CD4-positive, alpha-beta memory T cell (primary cell): Measurements from ENCODE around the gene SAMD14. TPM values are rescaled to one million over a fixed set of nuclear protein-coding genes. Genes with fewer than 3 reads are reported as not detected.

Experiments
- CTCF ChIA-PET: fragments of 350-600 bp; sonication (Branson Sonifier 250); formaldehyde crosslinking; loops from one replicate; lab custom pipeline; 2021; ENCODE audit warnings: inconsistent platforms; ENCODE audit not compliant: partially characterized antibody; lab: Charles Lee
- POLR2A ChIA-PET: fragments of 350-600 bp; sonication (Branson Sonifier 250); formaldehyde crosslinking; loops from one replicate; lab custom pipeline; 2021; ENCODE audit not compliant: partially characterized antibody; lab: Charles Lee
- DNase-seq, 5 donors: peaks; one replicate each; pipeline versions ENCODE4 v3.0.0 to v3.0.0-alpha.2; 2020 to 2022; ENCODE audit warnings: mixed read lengths in 1 of 5
- H3K27ac ChIP-seq: one replicate; pipeline ENCODE4 v1.7.0; 2013; ENCODE audit warnings: low read depth, low read length
- H3K27me3 ChIP-seq: 2 replicates; pipeline ENCODE4 v1.7.0; 2013; ENCODE audit warnings: mild to moderate bottlenecking, low read length, moderate library complexity; ENCODE audit not compliant: insufficient read depth
- H3K36me3 ChIP-seq: 2 replicates; pipeline ENCODE4 v1.7.0; 2013; ENCODE audit warnings: mild to moderate bottlenecking, low read length, moderate library complexity; ENCODE audit not compliant: insufficient read depth
- H3K4me1 ChIP-seq: 2 replicates; pipeline ENCODE4 v1.7.0; 2013; ENCODE audit warnings: mild to moderate bottlenecking, low read length, moderate library complexity; ENCODE audit not compliant: insufficient read depth
- H3K4me3 ChIP-seq, 2 donors: one replicate each; pipeline ENCODE4 v1.7.0; 2013; ENCODE audit warnings: low read length in 2 of 2, mild to moderate bottlenecking in 1 of 2
- H3K9me3 ChIP-seq, 2 donors: one replicate each; pipeline ENCODE4 v1.7.0; 2013; ENCODE audit warnings: low read length in 2 of 2, control low read depth in 1 of 2; ENCODE audit not compliant: control insufficient read depth in 1 of 2
- H3K27ac Mint-ChIP-seq, 7 donors: one replicate each; pipeline ENCODE4 v1.8.0; 2020 to 2021; ENCODE audit warnings: mixed read lengths in 7 of 7, mild to moderate bottlenecking in 6 of 7, inconsistent platforms in 3 of 7, moderate library complexity in 3 of 7
- H3K27me3 Mint-ChIP-seq, 2 donors: one replicate each; pipeline ENCODE4 v1.8.0; 2020 to 2021; ENCODE audit warnings: mixed read lengths in 2 of 2
- H3K36me3 Mint-ChIP-seq, 2 donors: one replicate each; pipeline ENCODE4 v1.8.0; 2020 to 2021; ENCODE audit warnings: mixed read lengths in 2 of 2, inconsistent platforms in 1 of 2, mild to moderate bottlenecking in 1 of 2
- H3K4me1 Mint-ChIP-seq, 4 donors: one replicate each; pipeline ENCODE4 v1.8.0; 2020 to 2021; ENCODE audit warnings: mixed read lengths in 4 of 4, mild to moderate bottlenecking in 1 of 4
- H3K4me3 Mint-ChIP-seq, 8 donors: one replicate each; pipeline ENCODE4 v1.8.0; 2020 to 2021; ENCODE audit warnings: mixed read lengths in 8 of 8, mild to moderate bottlenecking in 7 of 8, moderate library complexity in 6 of 8, inconsistent platforms in 3 of 8
- H3K9me3 Mint-ChIP-seq, 8 donors: one replicate each; pipeline ENCODE4 v1.8.0; 2020 to 2021; ENCODE audit warnings: mixed read lengths in 8 of 8, mild to moderate bottlenecking in 5 of 8, inconsistent platforms in 3 of 8, moderate library complexity in 1 of 8
- intact Hi-C: fragments of 100-400 bp; cut with micrococcal nuclease; formaldehyde crosslinking; loops from one replicate; pipeline ENCODE4 v1.15.1; 2023
- polyA plus RNA-seq, 2 donors: library from polyadenylated mRNA; unstranded; fragments of 300-500 nt; fragmentation: Illumina TruSeq; gene quantifications; one replicate each; pipeline ENCODE4 v1.2.3, GENCODE V29; 2021
- total RNA-seq, 2 experiments: library from RNA; stranded (reverse); gene quantifications; one replicate each; pipeline ENCODE4 v1.2.3, GENCODE V29; 2021

SAMD14 gene
- total and polyA plus RNA-seq, 4 experiments from 2014 or later, result 0.16 to 1.3 (median 0.72) TPM

DNA sequence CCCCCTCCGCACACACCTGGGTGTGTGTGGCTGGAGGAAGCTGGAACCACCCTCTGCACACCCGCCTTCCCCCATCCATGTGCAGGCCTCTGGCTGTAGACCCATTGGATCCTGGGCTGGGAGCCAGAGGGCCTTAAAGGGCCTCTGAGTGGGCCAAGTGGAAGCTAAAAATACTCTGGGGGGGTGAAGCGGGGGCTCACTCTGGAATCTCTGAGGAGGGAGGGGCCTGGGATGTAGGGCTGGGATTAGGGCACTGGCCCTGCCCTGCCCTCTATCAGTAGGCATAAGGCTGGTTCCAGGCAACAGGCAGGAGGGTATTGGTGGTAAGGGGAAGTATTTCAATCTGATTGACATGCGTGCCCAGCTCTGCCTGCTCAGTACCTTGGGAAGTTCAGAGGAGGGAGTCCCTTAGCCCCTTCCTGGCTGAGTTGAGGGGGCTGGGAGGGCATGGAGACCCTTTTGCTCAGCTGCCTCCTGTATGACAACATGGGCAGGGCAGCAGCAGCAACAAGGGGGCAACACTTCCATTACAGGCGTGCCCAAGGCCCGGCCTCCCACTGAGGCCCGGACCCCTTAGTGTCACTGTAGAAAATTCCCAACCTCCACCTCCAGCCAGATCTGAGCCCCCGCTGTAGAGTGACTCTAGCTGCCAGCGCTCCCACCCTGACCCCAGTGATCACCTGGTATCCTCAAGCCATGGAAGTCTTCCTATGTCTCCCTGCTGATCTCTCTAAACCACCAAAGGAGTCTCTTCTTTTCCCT lies 68.8 kb downstream of the SAMD14 start:
- no peaks in the 10 kb centered on the region for H3K9me3 Mint-ChIP-seq
- ChIA-PET POLR2A (no interaction called here), CTCF (interaction anchor here (0.5 to 2.0 kb wide), 2 partner anchors 30 to 33 kb away, joined by 3 to 5 read pairs; partner anchors contain the start of gene PDK2)
- Histone ChIP-seq H3K27me3 (no peaks in the 10 kb centered on the region), H3K27ac (no peak overlapping the region), H3K9me3 (no peaks in the 10 kb centered on the region), H3K4me1 (peaks cover 12% of the 10 kb centered on the region), H3K36me3 (no peaks in the 10 kb centered on the region), H3K4me3 (no peak overlapping the region)
- intact Hi-C loops, result no loop called here
- peak overlapping the region in 1 of 7 donors; percentile 18 for H3K27ac Mint-ChIP-seq
- DNase-seq, result no peak
- no peaks in the 10 kb centered on the region for H3K27me3 Mint-ChIP-seq
- peaks cover 10 to 29% (median 18%) of the 10 kb centered on the region in 4 donors for H3K4me1 Mint-ChIP-seq
- no peak overlapping the region for H3K4me3 Mint-ChIP-seq
- H3K36me3 Mint-ChIP-seq, result peaks cover 4 to 5% of the 10 kb centered on the region in 2 donors

Other genes with a start within 250 kb of the SAMD14 start
- 1 to 10 TPM in 1 of 2 experiments, under 1 TPM in 1; 0.70 to 1.2 TPM for gene DLX4, start 161.0 kb downstream of the SAMD14 start, total RNA-seq
- under 1 TPM; 0.22 to 0.33 TPM for gene DLX4, start 161.0 kb downstream of the SAMD14 start, polyA plus RNA-seq
- gene DLX3, start 134.9 kb downstream of the SAMD14 start, total RNA-seq, result not detected
- gene DLX3, start 134.9 kb downstream of the SAMD14 start, polyA plus RNA-seq, result not detected
- gene ITGA3, start 74.0 kb downstream of the SAMD14 start, total RNA-seq, result 10 to 100 TPM; 13.9 to 16.3 TPM
- 1 to 10 TPM; 1.6 to 4.8 TPM for gene ITGA3, start 74.0 kb downstream of the SAMD14 start, polyA plus RNA-seq
- gene PDK2, start 34.8 kb downstream of the SAMD14 start, total RNA-seq, result 10 to 100 TPM; 39.1 to 40.6 TPM
- gene PDK2, start 34.8 kb downstream of the SAMD14 start, polyA plus RNA-seq, result 10 to 100 TPM; 34.5 to 36.5 TPM
- gene PPP1R9B, start 20.5 kb upstream of the SAMD14 start, total RNA-seq, result 10 to 100 TPM; 97.5 to 99.7 TPM
- 1 to 10 TPM in 1 of 2 donors, under 1 TPM in 1; 0.48 to 2.2 TPM for gene PPP1R9B, start 20.5 kb upstream of the SAMD14 start, polyA plus RNA-seq
- not detected for gene SGCA, start 35.8 kb upstream of the SAMD14 start, total RNA-seq
- not detected for gene SGCA, start 35.8 kb upstream of the SAMD14 start, polyA plus RNA-seq
- gene COL1A1, start 71.5 kb upstream of the SAMD14 start, total RNA-seq, result 1 to 10 TPM; 1.0 to 1.6 TPM
- gene COL1A1, start 71.5 kb upstream of the SAMD14 start, polyA plus RNA-seq, result not detected
- not detected for gene TMEM92, start 144.3 kb upstream of the SAMD14 start, total RNA-seq
- gene TMEM92, start 144.3 kb upstream of the SAMD14 start, polyA plus RNA-seq, result not detected
- 10 to 100 TPM; 37.6 to 41.1 TPM for gene XYLT2, start 216.0 kb upstream of the SAMD14 start, total RNA-seq
- 10 to 100 TPM in 1 of 2 donors, 1 to 10 TPM in 1; 7.7 to 20.8 TPM for gene XYLT2, start 216.0 kb upstream of the SAMD14 start, polyA plus RNA-seq
- 10 to 100 TPM; 30.0 to 32.9 TPM for gene MRPL27, start 243.0 kb upstream of the SAMD14 start, total RNA-seq
- gene MRPL27, start 243.0 kb upstream of the SAMD14 start, polyA plus RNA-seq, result 10 to 100 TPM; 38.4 to 55.8 TPM
- gene EME1, start 243.1 kb upstream of the SAMD14 start, total RNA-seq, result under 1 TPM; 0.41 to 0.89 TPM
- under 1 TPM in 1 of 2 donors, not detected in 1; 0.13 TPM for gene EME1, start 243.1 kb upstream of the SAMD14 start, polyA plus RNA-seq